ENCODE measurements around the gene MBD3L3. TPM values are rescaled to one million over a fixed set of nuclear protein-coding genes. Genes with fewer than 3 reads are reported as not detected.
"Not testable (repeated sequence)": the region's sequence is repeated elsewhere in the genome, so short reads cannot be mapped to it uniquely, and the experiment has no call there.

MBD3L3 gene
- not detected for total RNA-seq

DNA sequence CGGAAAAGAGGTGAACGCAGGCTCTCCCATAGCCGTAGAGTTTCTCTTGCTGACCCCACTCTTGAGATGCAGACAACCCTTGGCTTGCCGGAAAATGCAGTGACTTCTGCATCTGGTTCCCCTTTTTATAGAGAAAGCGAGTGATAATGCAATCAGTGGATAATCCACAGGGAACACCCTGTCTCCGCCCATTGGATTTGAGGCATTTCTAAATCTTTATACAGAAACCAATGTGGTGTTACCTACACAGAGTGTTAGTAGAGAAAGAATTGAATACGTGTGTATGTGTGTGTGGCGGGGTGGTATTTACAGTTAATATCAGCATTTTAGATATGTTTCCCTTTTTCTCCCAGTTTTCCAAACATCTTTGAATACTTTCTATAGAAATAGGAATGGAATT lies at the start of gene MBD3L3:
Gene MBD3L3 (minus strand): TSS at position 101 of the 400 bp plus-strand sequence. CDS start 71 bp downstream, at position 30.
- H3K4me1 ChIP-seq; ATAC-seq; DNase-seq; H3K9me3 ChIP-seq; intact Hi-C loops (cut with DNase I; ENCODE audit: low total_unique reads); H3K27ac ChIP-seq; in situ Hi-C loops (cut with MboI; ENCODE audit: low sequenced_read_pairs in 4 of 4); H3K4me3 ChIP-seq; H3K27me3 ChIP-seq; H3K36me3 ChIP-seq: not testable (repeated sequence)

DNA sequence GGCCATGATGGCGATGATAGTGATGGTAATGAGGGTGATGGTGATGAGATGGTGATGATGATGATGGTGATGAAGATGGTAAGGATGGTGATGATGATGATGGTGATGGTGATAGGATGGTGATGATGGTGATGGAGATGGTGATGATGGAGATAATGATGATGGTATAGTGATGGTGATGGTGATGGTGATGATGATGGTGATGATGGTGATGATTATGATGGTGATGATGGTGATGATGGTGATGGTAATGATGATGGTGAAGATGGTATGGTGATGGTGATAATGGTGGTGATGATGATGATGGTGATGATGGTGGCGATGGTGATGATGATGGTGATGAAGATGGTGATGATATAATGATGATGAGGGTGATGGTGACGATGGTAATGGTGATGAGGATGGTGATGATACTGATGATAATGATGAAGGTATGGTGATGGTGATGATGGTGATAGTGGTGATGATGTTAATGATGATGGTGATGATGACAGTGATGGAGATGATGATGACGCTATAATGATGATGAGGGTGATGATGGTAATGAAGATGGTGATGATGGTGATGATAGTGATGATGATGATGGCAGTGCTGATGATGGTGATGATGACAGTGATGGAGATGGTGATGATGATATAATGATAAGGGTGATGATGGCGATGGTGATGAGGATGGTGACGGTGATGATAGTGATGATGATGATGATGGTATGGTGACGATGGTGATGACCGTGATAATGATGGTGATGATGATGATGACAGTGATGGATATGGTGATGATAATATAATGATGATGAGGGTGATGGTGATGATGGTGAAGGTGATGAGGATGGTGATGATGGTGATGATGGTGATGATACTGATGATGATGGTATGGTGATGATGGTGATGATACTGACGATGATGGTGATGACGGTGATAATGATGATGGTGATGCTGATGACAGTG lies 48.5 kb upstream of the MBD3L3 start:
- Histone ChIP-seq H3K4me1 (no peaks in the 10 kb centered on the region), H3K36me3 (no peaks in the 10 kb centered on the region), H3K4me3 (no peak overlapping the region), H3K27me3 (no peaks in the 10 kb centered on the region), H3K9me3 (no peaks in the 10 kb centered on the region), H3K27ac (no peak overlapping the region)
- DNase-seq: no peak
- in situ Hi-C loops (cut with MboI; ENCODE audit: low sequenced_read_pairs in 4 of 4) (no loop called here), intact Hi-C loops (cut with DNase I; ENCODE audit: low total_unique reads) (no loop called here)
- TF ChIP-seq, protein P1, sequence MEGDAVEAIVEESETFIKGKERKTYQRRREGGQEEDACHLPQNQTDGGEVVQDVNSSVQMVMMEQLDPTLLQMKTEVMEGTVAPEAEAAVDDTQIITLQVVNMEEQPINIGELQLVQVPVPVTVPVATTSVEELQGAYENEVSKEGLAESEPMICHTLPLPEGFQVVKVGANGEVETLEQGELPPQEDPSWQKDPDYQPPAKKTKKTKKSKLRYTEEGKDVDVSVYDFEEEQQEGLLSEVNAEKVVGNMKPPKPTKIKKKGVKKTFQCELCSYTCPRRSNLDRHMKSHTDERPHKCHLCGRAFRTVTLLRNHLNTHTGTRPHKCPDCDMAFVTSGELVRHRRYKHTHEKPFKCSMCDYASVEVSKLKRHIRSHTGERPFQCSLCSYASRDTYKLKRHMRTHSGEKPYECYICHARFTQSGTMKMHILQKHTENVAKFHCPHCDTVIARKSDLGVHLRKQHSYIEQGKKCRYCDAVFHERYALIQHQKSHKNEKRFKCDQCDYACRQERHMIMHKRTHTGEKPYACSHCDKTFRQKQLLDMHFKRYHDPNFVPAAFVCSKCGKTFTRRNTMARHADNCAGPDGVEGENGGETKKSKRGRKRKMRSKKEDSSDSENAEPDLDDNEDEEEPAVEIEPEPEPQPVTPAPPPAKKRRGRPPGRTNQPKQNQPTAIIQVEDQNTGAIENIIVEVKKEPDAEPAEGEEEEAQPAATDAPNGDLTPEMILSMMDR (IDR thresholded peaks at IDR 0.05 in 4 of 5, conservative IDR thresholded peaks at IDR 0.05 in 1 of 5): no peak
- TF ChIP-seq POLR2A (IDR thresholded peaks at IDR 0.05): no peak
- ATAC-seq: no peak

DNA sequence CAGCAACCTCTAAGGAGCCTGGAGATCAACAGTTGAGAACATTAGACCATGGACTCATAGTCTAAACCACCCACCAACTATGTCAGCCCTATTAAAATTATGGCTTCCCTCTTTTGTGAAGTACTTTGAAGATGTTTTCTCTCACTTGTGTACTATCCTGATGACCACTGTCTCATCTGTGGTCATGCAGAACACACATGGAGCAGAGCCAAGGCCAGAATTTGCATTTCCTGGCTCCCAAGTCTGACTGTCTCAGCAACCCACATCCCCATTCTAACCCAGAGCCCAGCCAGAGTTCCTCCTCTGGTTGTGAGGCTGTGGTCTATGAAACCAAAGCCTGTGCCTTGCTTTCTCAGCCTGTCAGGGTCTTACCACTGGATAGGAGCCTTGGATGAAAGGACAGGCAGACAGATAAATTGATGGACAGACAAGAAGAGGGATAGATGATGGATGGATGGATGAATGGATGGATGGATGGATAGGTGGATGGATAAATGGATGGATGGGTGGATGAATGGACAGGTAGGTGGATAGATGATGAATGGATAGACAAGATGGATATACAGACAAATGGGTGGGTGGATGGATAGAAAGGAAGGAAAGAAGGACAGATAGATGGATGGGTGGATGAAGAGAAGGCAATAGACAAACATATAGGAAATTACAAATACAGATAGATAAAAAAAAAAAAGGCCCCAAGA lies 46.4 kb upstream of the MBD3L3 start:
- H3K9me3 ChIP-seq: no peaks in the 10 kb centered on the region
- H3K36me3 ChIP-seq: no peaks in the 10 kb centered on the region
- H3K27ac ChIP-seq: no peak overlapping the region
- no peaks in the 10 kb centered on the region for H3K27me3 ChIP-seq
- no peak overlapping the region for H3K4me3 ChIP-seq
- no peak for DNase-seq
- in situ Hi-C loops (cut with MboI; ENCODE audit: low sequenced_read_pairs in 4 of 4) (loop anchor here (5.0 kb wide), 1 partner anchor 237 kb away; no protein-coding TSS in a partner anchor), intact Hi-C loops (cut with DNase I; ENCODE audit: low total_unique reads) (loop anchor here (5.0 kb wide), 1 partner anchor 37 kb away; no protein-coding TSS in a partner anchor)
- TF ChIP-seq POLR2A (IDR thresholded peaks at IDR 0.05): no peak
- TF ChIP-seq, protein P1 (IDR thresholded peaks at IDR 0.05 in 4 of 5, conservative IDR thresholded peaks at IDR 0.05 in 1 of 5): no peak
- peaks cover 0 to 1% of the 10 kb centered on the region in 2 donors for H3K4me1 ChIP-seq
- ATAC-seq: no peak

DNA sequence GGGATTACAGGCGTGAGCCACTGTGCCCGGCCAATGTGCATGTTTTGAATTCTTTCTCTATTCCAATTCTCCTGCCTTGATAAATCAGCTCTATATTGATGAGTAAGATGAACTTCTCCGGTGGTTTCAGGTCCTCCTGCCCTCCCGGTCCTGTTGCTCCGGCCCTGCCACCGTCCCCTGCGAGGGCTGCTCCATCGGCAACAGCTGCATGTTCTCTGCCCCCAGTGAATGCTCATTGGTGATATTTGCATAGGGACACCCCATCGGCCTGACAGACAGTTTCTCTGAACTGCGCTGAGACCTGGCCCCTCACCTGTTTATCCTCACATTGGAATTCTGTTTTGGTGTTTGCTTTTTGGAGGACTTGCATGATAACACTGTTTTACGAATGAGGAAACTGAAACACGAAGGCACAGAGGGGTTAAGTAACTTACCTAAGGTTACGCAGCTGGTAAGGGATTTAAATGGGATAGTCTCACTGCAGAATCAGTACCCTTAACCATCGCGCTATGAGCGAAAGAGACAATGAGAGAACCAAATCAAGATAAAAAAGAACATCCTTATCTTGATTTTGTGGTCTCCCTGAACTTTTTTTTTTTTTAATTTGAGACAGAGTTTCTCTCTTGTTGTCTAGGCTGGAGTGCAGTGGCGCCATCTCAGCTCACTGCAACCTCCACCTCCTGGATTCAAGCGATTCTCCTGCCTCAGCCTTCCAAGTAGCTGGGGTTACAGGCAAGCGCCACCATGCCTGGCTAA lies 43.2 kb upstream of the MBD3L3 start:
- in situ Hi-C loops (cut with MboI; ENCODE audit: low sequenced_read_pairs in 4 of 4): loop anchor here (5.0 kb wide), 1 partner anchor 241 kb away; no protein-coding TSS in a partner anchor
- TF ChIP-seq, protein P1 (IDR thresholded peaks at IDR 0.05 in 4 of 5, conservative IDR thresholded peaks at IDR 0.05 in 1 of 5): no peak
- TF ChIP-seq POLR2A (IDR thresholded peaks at IDR 0.05): no peak
- H3K27me3 ChIP-seq: no peaks in the 10 kb centered on the region
- peaks cover 0 to 9% of the 10 kb centered on the region in 2 donors for H3K4me1 ChIP-seq
- no peak for ATAC-seq
- intact Hi-C loops (cut with DNase I; ENCODE audit: low total_unique reads): loop anchor here (5.0 kb wide), 1 partner anchor 41 kb away; no protein-coding TSS in a partner anchor
- no peak for DNase-seq
- no peak overlapping the region for H3K4me3 ChIP-seq
- H3K36me3 ChIP-seq: no peaks in the 10 kb centered on the region
- no peaks in the 10 kb centered on the region for H3K9me3 ChIP-seq
- no peak overlapping the region for H3K27ac ChIP-seq

Measured in gastrocnemius medialis (tissue), 4 donors.